Astrocyte of the hippocampus (primary cell): ENCODE measurements around the gene ZFAND2A.
"Not testable (repeated sequence)": the region's sequence is repeated elsewhere in the genome, so short reads cannot be mapped to it uniquely, and the experiment has no call there.

ENCODE experiments used
- DNase-seq: peaks from one replicate; pipeline ENCODE4 v3.0.0; 2011; ENCODE audit warnings: low read depth, low spot score

The ZFAND2A gene

GRCh38 chr7:1151653-1152425 is 8.2 kb downstream of the ZFAND2A start:
- no peak for DNase-seq

- DNase-seq = no peak
Measured at GRCh38 chr7:1151156-1151555, 8.8 kb downstream of the ZFAND2A start.

GRCh38 chr7:1150400-1151002 is 9.5 kb downstream of the ZFAND2A start:
- DNase-seq = no peak

GRCh38 chr7:1149351-1149794 is 10.6 kb downstream of the ZFAND2A start:
- no peak for DNase-seq

GRCh38 chr7:1147873-1148272 is 12.1 kb downstream of the ZFAND2A start:
- DNase-seq = not testable (repeated sequence)

- DNase-seq = peak; percentile 25
Measured at GRCh38 chr7:1144269-1144771, 15.7 kb downstream of the ZFAND2A start.

- not testable (repeated sequence) for DNase-seq
Measured at GRCh38 chr7:1143031-1143430, 17.0 kb downstream of the ZFAND2A start.

- DNase-seq = no peak
Measured at GRCh38 chr7:1142051-1142635, 17.9 kb downstream of the ZFAND2A start.

- DNase-seq = no peak
Measured at GRCh38 chr7:1141651-1142050, 18.3 kb downstream of the ZFAND2A start.

- DNase-seq = no peak
Measured at GRCh38 chr7:1140476-1141104, 19.4 kb downstream of the ZFAND2A start.

GRCh38 chr7:1137517-1138167 is 22.4 kb downstream of the ZFAND2A start:
- no peak for DNase-seq

- no peak for DNase-seq
Measured at GRCh38 chr7:1136841-1137516, 23.0 kb downstream of the ZFAND2A start.

- DNase-seq = no peak
Measured at GRCh38 chr7:1134951-1135350, 25.0 kb downstream of the ZFAND2A start.

- no peak for DNase-seq
Measured at GRCh38 chr7:1131471-1132265, 28.3 kb downstream of the ZFAND2A start.

- no peak for DNase-seq
Measured at GRCh38 chr7:1130021-1130990, 29.7 kb downstream of the ZFAND2A start.

GRCh38 chr7:1129431-1129830 is 30.6 kb downstream of the ZFAND2A start:
- DNase-seq = no peak

GRCh38 chr7:1127001-1127400 is 33.0 kb downstream of the ZFAND2A start:
- DNase-seq = no peak

- no peak for DNase-seq
Measured at GRCh38 chr7:1125603-1125969, 34.4 kb downstream of the ZFAND2A start.
